Urinary bladder (tissue), 4 donors: Measurements from ENCODE around the gene GALNTL6. TPM values are rescaled to one million over a fixed set of nuclear protein-coding genes. Genes with fewer than 3 reads are reported as not detected.

ENCODE experiments used
- DNase-seq: peaks from one replicate; pipeline ENCODE4 v3.0.0-alpha.2; 2015; ENCODE audit errors: extremely low spot score
- H3K27ac ChIP-seq: one replicate; pipeline ENCODE4 v1.5.1; 2013; ENCODE audit warnings: low read depth, mild to moderate bottlenecking, moderate library complexity
- H3K36me3 ChIP-seq: one replicate; pipeline ENCODE4 v1.6.1; 2013; ENCODE audit warnings: mild to moderate bottlenecking, moderate library complexity; ENCODE audit not compliant: insufficient read depth
- H3K4me1 ChIP-seq: one replicate; pipeline ENCODE4 v1.6.1; 2013; ENCODE audit warnings: mild to moderate bottlenecking, moderate library complexity; ENCODE audit not compliant: insufficient read depth
- H3K4me3 ChIP-seq: one replicate; pipeline ENCODE4 v1.5.1; 2013; ENCODE audit warnings: low read depth, low read length
- WGBS: extraction: QIAGEN DNeasy Blood & Tissue Kit; methylation state at CpG from one replicate; pipeline ENCODE4 v1.1.7; 2013; 5-methylcytosine and 5-hydroxymethylcytosine counted together
- polyA plus RNA-seq: library from polyadenylated mRNA; stranded (reverse); fragments of 200-250 nt; gene quantifications from one replicate; pipeline ENCODE4 v1.2.3, GENCODE V29; 2013
- total RNA-seq: library from RNA; depleted of rRNA; stranded (reverse); fragments of >200 nt; gene quantifications from one replicate; pipeline ENCODE4 v1.2.3, GENCODE V29; 2014
- donor health status: healthy with polysubstance abuse.
- donor health status: healthy.

GALNTL6 gene
- total and polyA plus RNA-seq, 2 donors = 0.57 to 1.5 TPM

DNA sequence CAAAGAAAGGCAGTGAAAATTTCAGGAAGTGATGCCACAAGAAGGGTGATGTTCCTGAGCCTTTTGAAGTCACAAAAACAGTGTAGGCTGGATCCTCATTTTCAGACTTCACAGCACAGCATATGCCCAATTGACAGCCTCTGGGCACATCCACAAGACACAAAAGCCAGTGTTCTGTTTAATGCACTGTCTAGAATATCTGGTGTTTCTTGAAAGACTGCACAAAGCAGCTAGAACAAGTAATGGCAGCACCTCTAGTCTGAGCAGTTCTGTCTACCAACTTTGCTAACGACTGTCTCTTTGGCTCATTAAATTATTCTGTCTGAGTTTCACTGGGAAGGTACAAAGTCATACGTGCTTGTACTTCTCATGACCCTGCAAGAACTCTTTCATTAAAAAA is 938.3 kb downstream of the GALNTL6 start:
- WGBS = 69% methylated on average over 2 of the region's 2 CpGs
- no peaks in the 10 kb centered on the region for H3K4me1 ChIP-seq
- no peak for DNase-seq

DNA sequence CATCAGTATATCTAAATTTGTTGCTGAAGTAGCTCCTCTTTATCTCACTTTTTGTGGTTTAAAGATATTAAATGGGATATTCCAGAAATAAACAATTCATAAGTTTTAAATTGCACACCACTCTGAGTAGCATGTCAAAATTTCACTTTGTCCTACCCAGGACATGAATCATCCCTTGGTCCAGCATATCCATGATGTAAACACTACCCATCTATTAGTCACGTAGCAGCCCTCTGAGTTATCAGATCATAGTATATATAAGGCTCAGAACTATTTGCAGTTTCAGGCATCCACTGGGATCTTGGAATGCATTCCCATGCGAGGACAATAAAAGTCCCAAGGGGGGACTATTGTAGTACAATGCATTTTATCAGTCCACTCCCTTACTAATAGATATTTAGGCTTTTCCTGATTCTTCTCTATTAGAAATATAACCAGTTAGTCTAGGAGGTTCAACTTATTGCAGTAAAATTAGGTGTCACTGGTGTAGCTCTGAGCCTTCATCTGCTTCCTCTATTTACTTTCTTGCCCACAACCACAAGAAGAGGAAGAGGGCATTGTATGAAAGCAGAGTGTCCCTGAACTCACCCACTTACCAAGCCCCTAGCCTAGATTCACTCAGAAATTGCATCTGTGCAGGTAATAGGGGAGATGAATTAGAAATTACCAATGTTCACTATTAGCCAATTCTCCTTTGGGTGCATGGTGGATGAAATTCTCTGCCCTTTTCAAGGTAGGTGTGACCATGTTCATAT is 945.6 kb downstream of the GALNTL6 start:
- Histone ChIP-seq H3K36me3 (no peaks in the 10 kb centered on the region), H3K4me3 (no peak overlapping the region), H3K4me1 (no peaks in the 10 kb centered on the region), H3K27ac (no peak overlapping the region)
- no peak for DNase-seq
- WGBS = 46% methylated on average over 2 of the region's 2 CpGs

More for the DNA sequence above, 938.3 kb downstream of the GALNTL6 start:
- Histone ChIP-seq H3K36me3 (no peaks in the 10 kb centered on the region), H3K27ac (no peak overlapping the region), H3K4me3 (no peak overlapping the region)

DNA sequence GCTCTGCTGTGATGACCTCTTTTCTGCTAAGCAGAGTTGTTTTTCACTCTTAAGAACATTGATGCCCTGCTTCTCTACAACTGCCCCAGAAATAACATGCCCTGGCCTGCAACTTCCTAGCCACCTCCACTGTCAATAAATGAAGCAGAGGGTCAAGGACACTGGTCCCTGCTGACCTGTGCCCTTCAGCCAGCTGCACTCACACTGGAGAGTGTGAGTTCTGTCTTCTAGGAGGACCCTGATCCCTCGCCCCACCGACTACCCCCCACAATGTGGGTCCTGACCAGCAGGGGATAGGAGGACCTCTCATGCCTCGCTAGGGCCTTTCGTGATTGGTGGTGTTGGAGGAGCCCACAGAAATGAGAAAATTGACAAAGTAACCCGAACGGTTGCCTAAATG is 947.3 kb downstream of the GALNTL6 start:
- H3K4me1 ChIP-seq = no peaks in the 10 kb centered on the region
- H3K27ac ChIP-seq = no peak overlapping the region
- WGBS = 93% methylated on average over 6 of the region's 6 CpGs
- H3K4me3 ChIP-seq = no peak overlapping the region
- H3K36me3 ChIP-seq = no peaks in the 10 kb centered on the region
- DNase-seq = no peak

GRCh38 chr4:172762895-172763294 is 949.7 kb downstream of the GALNTL6 start:
- WGBS = 85% methylated on average over 4 of the region's 4 CpGs
- H3K4me1 ChIP-seq = no peaks in the 10 kb centered on the region
- no peak for DNase-seq
- no peak overlapping the region for H3K4me3 ChIP-seq
- H3K27ac ChIP-seq = no peak overlapping the region
- no peaks in the 10 kb centered on the region for H3K36me3 ChIP-seq

DNA sequence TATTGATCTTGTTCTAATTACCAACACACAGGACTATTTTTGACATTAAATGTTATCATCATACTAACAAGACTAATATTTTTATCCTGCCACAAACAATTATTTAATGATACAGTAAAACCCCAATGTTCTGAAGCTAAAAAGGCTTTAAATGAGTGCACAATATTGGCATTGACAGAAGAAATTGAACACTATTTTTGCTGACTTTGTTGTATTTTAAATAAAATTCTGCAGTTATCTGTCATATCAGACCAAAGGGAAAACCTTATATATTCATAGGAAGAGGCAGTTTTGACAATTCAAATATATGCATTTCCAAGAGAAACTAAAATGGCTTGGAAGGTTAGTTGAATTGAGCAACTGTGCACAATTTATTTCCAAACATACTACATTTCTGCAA is 957.6 kb downstream of the GALNTL6 start:
- no peak overlapping the region for H3K4me3 ChIP-seq
- no peaks in the 10 kb centered on the region for H3K36me3 ChIP-seq
- no peak for DNase-seq
- no peak overlapping the region for H3K27ac ChIP-seq
- H3K4me1 ChIP-seq = no peaks in the 10 kb centered on the region

DNA sequence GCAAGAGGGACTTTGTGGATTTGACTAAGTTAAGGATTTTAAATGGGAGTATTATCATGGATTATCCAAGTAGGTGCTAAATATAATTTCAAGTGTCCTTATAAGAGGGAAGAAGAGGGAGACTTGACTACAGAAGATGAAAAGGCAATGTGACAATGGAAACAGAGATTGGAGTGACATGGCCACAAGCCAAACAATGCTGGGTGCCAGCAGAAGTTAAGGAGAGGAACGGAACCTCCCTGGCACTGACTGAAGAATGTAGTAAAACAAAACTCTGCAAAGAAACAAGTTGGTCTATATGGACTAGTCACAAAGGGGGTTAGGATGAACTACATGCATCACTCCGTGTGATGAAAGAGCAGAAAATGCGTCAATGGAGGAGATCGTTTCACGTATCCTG is 959.6 kb downstream of the GALNTL6 start:
- no peaks in the 10 kb centered on the region for H3K36me3 ChIP-seq
- no peaks in the 10 kb centered on the region for H3K4me1 ChIP-seq
- whole genome bisulfite sequencing = 77% methylated on average over 5 of the region's 5 CpGs
- no peak overlapping the region for H3K4me3 ChIP-seq
- no peak overlapping the region for H3K27ac ChIP-seq
- DNase-seq = no peak

DNA sequence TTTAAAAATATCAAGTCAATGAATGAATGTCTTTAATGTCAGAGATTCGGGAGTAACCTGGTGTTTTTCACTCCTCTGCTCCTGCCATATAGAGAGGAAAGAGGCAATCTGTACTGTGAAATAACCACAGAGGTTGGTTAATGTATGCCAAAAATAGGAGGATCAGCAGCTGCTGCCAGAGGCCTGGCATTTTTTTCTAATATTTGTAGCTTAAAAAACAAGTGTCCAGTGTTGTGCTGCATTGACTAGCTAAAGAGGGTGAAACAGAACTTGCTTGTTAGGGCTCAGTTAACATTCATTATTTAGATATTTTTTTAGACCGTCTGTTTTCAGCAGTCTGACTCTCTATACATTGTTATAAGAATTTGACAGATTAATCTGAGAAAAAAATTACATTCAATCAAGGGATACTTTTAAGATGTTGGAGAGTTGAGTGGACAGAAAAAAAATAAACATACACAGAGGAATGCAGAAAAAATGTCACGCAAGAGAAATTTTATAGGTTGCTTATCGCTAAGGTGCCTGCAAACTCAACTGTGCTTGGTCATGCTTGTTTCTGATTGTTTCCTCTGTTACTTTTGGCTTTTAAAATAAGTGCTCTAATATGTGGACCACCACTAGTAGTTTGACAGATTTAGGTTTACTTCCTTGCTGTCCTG is 963.1 kb downstream of the GALNTL6 start:
- H3K4me3 ChIP-seq = no peak overlapping the region
- WGBS = 54% methylated on average over 4 of the region's 4 CpGs
- no peaks in the 10 kb centered on the region for H3K4me1 ChIP-seq
- H3K36me3 ChIP-seq = no peaks in the 10 kb centered on the region
- H3K27ac ChIP-seq = no peak overlapping the region
- DNase-seq = no peak

DNA sequence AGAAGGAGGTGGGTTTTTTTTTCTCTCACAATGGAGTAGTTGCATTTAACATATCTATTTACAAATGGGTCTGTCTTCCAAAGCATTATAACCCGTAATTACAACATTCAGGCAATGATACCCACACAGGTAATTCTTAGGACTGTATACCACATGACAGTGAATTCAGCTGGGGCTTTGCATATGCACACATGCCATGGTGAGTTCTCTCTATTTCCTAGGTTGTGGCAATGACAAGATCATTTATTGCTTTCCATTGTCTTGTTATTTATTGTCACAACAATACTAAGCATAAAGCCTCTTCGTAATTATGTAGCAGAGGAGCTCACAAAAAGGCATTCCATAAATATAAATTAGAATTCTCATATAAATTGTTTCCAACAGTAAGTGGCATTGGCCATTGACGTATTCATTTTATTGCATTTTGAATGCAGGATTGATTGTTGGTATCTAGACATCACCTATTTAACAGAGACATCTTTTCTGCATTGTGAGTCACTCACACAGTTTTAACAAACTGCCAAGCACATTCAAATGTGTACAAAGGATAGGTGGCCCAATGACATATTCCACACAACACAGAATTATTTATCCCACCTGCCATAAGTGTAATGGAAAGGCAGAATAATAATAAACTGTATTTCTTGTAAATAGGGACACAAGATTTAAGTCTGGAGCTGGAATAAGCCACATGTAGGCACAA is 964.7 kb downstream of the GALNTL6 start:
- no peak overlapping the region for H3K27ac ChIP-seq
- no peaks in the 10 kb centered on the region for H3K36me3 ChIP-seq
- WGBS = 83% methylated on average over 3 of the region's 3 CpGs
- DNase-seq = no peak
- H3K4me1 ChIP-seq = no peaks in the 10 kb centered on the region
- H3K4me3 ChIP-seq = no peak overlapping the region

GRCh38 chr4:172778583-172778982 is 965.4 kb downstream of the GALNTL6 start:
- no peaks in the 10 kb centered on the region for H3K36me3 ChIP-seq
- DNase-seq = no peak
- H3K4me1 ChIP-seq = no peaks in the 10 kb centered on the region
- no peak overlapping the region for H3K27ac ChIP-seq
- no peak overlapping the region for H3K4me3 ChIP-seq
- 61% methylated on average over 6 of the region's 6 CpGs for WGBS

DNA sequence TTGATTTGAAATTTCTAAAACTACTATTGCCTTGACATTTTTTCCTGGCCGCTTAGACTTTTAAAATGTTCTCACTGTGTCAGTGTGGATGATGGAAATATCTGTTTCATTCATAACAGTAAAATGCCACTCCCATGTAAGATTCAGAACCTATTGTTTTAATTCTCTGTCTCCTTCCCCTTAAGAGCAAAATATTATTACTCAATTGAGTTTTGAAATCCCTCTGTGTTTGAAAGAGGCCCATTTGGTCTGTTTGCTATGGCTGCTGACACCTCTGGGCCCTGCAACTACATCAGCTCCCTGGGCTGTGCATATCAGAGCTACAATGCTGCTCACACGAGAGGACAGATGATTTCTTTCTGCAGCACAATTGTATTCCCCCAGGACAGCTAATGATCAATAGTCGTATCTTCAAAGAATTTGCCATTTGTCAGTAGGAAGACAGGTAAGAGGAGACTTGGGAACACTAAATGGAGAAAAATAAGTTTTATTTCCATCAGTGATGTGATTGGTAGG is 967.4 kb downstream of the GALNTL6 start:
- H3K36me3 ChIP-seq = no peaks in the 10 kb centered on the region
- no peaks in the 10 kb centered on the region for H3K4me1 ChIP-seq
- H3K4me3 ChIP-seq = no peak overlapping the region
- WGBS = 66% methylated on average over 3 of the region's 3 CpGs
- DNase-seq = no peak
- H3K27ac ChIP-seq = no peak overlapping the region

- WGBS = 36% methylated on average over 1 of the region's 1 CpG
- no peaks in the 10 kb centered on the region for H3K4me1 ChIP-seq
- no peak overlapping the region for H3K27ac ChIP-seq
- DNase-seq = no peak
- no peak overlapping the region for H3K4me3 ChIP-seq
- no peaks in the 10 kb centered on the region for H3K36me3 ChIP-seq
Measured at GRCh38 chr4:172785613-172786012, 972.4 kb downstream of the GALNTL6 start.

GRCh38 chr4:172786039-172786792 is 973.0 kb downstream of the GALNTL6 start:
- WGBS = 21% methylated on average over 4 of the region's 4 CpGs
- Histone ChIP-seq H3K4me1 (no peaks in the 10 kb centered on the region), H3K27ac (no peak overlapping the region), H3K4me3 (no peak overlapping the region), H3K36me3 (no peaks in the 10 kb centered on the region)
- no peak for DNase-seq

DNA sequence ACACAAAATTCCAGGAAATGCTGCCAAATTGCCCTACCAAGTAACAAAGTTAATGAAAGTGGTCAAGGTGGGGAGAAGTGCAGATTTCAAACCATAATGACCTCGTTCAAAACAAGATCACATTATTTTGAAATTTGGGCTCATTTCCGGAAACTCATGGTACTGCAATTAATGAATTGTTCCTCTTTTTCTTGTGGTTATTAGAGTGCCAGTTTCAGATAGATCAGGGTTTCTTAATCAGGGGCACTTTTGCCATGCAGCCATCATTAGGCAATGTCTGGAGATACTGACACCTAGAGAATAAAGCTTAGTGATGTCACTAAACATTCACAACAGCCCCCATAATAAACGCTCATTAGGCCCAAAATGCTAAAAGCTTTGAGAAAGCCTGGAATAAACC is 973.9 kb downstream of the GALNTL6 start:
- Histone ChIP-seq H3K36me3 (no peaks in the 10 kb centered on the region), H3K4me1 (no peaks in the 10 kb centered on the region), H3K27ac (no peak overlapping the region), H3K4me3 (no peak overlapping the region)
- WGBS = 78% methylated on average over 3 of the region's 3 CpGs
- DNase-seq = no peak
